ENCODE data around the gene BDKRB2.

BDKRB2 gene

GRCh38 chr14:96252999-96253539 lies 48.4 kb downstream of the BDKRB2 start:
- TF ChIP-seq CTCF (IDR thresholded peaks at IDR 0.05; ENCODE audit: extremely low read depth, missing control alignments), result no peak
- DNase-seq (ENCODE audit: low spot score), result no peak

- DNase-seq (ENCODE audit: low spot score), result no peak
- no peak for TF ChIP-seq CTCF (IDR thresholded peaks at IDR 0.05; ENCODE audit: extremely low read depth, missing control alignments)
Measured at GRCh38 chr14:96254687-96255086, 50.0 kb downstream of the BDKRB2 start.

- DNase-seq (ENCODE audit: low spot score), result no peak
- no peak for TF ChIP-seq CTCF (IDR thresholded peaks at IDR 0.05; ENCODE audit: extremely low read depth, missing control alignments)
Measured at GRCh38 chr14:96255501-96256366, 51.1 kb downstream of the BDKRB2 start, which contains the start of gene BDKRB1. Gene BDKRB1, plus strand, starts transcription at chr14:96256210. Its CDS starts 7,473 bp downstream, at chr14:96263683.

- no peak for TF ChIP-seq CTCF (IDR thresholded peaks at IDR 0.05; ENCODE audit: extremely low read depth, missing control alignments)
- no peak for DNase-seq (ENCODE audit: low spot score)
Measured at GRCh38 chr14:96256407-96256806, 51.8 kb downstream of the BDKRB2 start.

GRCh38 chr14:96257056-96257455 lies 52.4 kb downstream of the BDKRB2 start:
- no peak for DNase-seq (ENCODE audit: low spot score)
- TF ChIP-seq CTCF (IDR thresholded peaks at IDR 0.05; ENCODE audit: extremely low read depth, missing control alignments), result no peak

- DNase-seq (ENCODE audit: low spot score), result no peak
- TF ChIP-seq CTCF (IDR thresholded peaks at IDR 0.05; ENCODE audit: extremely low read depth, missing control alignments), result no peak
Measured at GRCh38 chr14:96257900-96258299, 53.3 kb downstream of the BDKRB2 start.

GRCh38 chr14:96260341-96260821 lies 55.7 kb downstream of the BDKRB2 start:
- DNase-seq (ENCODE audit: low spot score), result no peak

More at GRCh38 chr14:96260341-96260821, 55.7 kb downstream of the BDKRB2 start:
- TF ChIP-seq CTCF (IDR thresholded peaks at IDR 0.05; ENCODE audit: extremely low read depth, missing control alignments), result no peak

Data from GM20000 (cell line).